CD14-positive monocyte (primary cell): ENCODE results near the gene CRAMP1. TPM values are rescaled to one million over a fixed set of nuclear protein-coding genes. Genes with fewer than 3 reads are reported as not detected.

Source experiments
- DNase-seq, 3 donors: peaks; one replicate each; pipeline ENCODE4 v3.0.0-alpha.2; 2011 to 2022
- H2AFZ ChIP-seq: 2 replicates; pipeline ENCODE4 v1.6.0; 2012; ENCODE audit warnings: mild to moderate bottlenecking, low read depth, low read length, inconsistent platforms; ENCODE audit not compliant: insufficient read depth, poor library complexity, severe bottlenecking
- H3K27ac ChIP-seq, 2 donors: 1 replicate in 1 of 2; 2 replicates in 1 of 2; pipeline ENCODE4 v1.5.1; 2012 to 2013; ENCODE audit warnings: low read length in 2 of 2, control low read depth in 1 of 2, inconsistent platforms in 1 of 2, low read depth in 1 of 2, mild to moderate bottlenecking in 1 of 2
- H3K27me3 ChIP-seq, 2 donors: one replicate each; pipeline versions ENCODE4 v1.6.0 to v1.6.1; 2011 to 2013; ENCODE audit warnings: low read length in 2 of 2; ENCODE audit not compliant: control insufficient read depth in 2 of 2, insufficient read depth in 2 of 2
- H3K36me3 ChIP-seq, 2 donors: replicated peaks in 1 of 2; 1 replicate in 1 of 2; 2 replicates in 1 of 2; pipeline versions ENCODE4 v1.5.1 to v1.6.1; 2012 to 2013; ENCODE audit warnings: low read length in 2 of 2, control low read depth in 1 of 2, inconsistent platforms in 1 of 2, mild to moderate bottlenecking in 1 of 2; ENCODE audit not compliant: insufficient read depth in 2 of 2, control insufficient read depth in 1 of 2
- H3K4me1 ChIP-seq, 2 donors: 1 replicate in 1 of 2; 2 replicates in 1 of 2; pipeline versions ENCODE4 v1.5.1 to v1.6.1; 2012 to 2013; ENCODE audit warnings: low read length in 2 of 2, control low read depth in 1 of 2, inconsistent platforms in 1 of 2, mild to moderate bottlenecking in 1 of 2, moderate library complexity in 1 of 2; ENCODE audit not compliant: insufficient read depth in 2 of 2, control insufficient read depth in 1 of 2
- H3K4me2 ChIP-seq: replicated peaks from 2 replicates; pipeline ENCODE3; 2012; ENCODE audit warnings: low read length, moderate library complexity, mild to moderate bottlenecking; ENCODE audit not compliant: poor library complexity, severe bottlenecking; ENCODE audit errors: extremely low read depth
- H3K4me3 ChIP-seq, 3 experiments: fragments of 200-600 bp in 1 of 3; sonication (generic) in 1 of 3; replicated peaks in 1 of 3; 1 replicate in 2 of 3; 2 replicates in 1 of 3; pipeline ENCODE4 v1.5.1; 2011 to 2013; ENCODE audit warnings: low read length in 3 of 3, mild to moderate bottlenecking in 3 of 3, control low read depth in 2 of 3, low read depth in 2 of 3, inconsistent platforms in 1 of 3, moderate library complexity in 1 of 3
- H3K79me2 ChIP-seq: 2 replicates; pipeline ENCODE4 v1.6.0; 2012; ENCODE audit warnings: mild to moderate bottlenecking, control low read depth, inconsistent platforms, low read length, moderate library complexity; ENCODE audit not compliant: insufficient read depth
- H3K9ac ChIP-seq: 2 replicates; pipeline ENCODE4 v1.6.0; 2017; ENCODE audit warnings: low read length, mild to moderate bottlenecking; ENCODE audit not compliant: insufficient read depth, poor library complexity, severe bottlenecking
- H3K9me3 ChIP-seq, 2 donors: replicated peaks in 1 of 2; 1 replicate in 1 of 2; 2 replicates in 1 of 2; pipeline versions ENCODE4 v1.5.1 to v1.6.1; 2012 to 2013; ENCODE audit warnings: low read length in 2 of 2, control low read depth in 1 of 2; ENCODE audit not compliant: control insufficient read depth in 1 of 2, insufficient read depth in 1 of 2
- H4K20me1 ChIP-seq: 2 replicates; pipeline ENCODE4 v1.6.0; 2012; ENCODE audit warnings: mild to moderate bottlenecking, low read length, control low read depth, moderate library complexity; ENCODE audit not compliant: insufficient read depth
- H3K27ac Mint-ChIP-seq, 7 donors: one replicate each; pipeline ENCODE4 v1.8.0; 2020; ENCODE audit warnings: mild to moderate bottlenecking in 7 of 7, mixed read lengths in 7 of 7, moderate library complexity in 6 of 7, inconsistent platforms in 2 of 7
- H3K27me3 Mint-ChIP-seq, 3 donors: one replicate each; pipeline ENCODE4 v1.8.0; 2021 to 2022; ENCODE audit warnings: low read depth in 3 of 3, mild to moderate bottlenecking in 3 of 3, mixed read lengths in 3 of 3, moderate library complexity in 3 of 3, inconsistent platforms in 1 of 3
- H3K36me3 Mint-ChIP-seq, 2 donors: one replicate each; pipeline ENCODE4 v1.8.0; 2020; ENCODE audit warnings: mixed read lengths in 2 of 2, inconsistent platforms in 1 of 2, mild to moderate bottlenecking in 1 of 2
- H3K4me1 Mint-ChIP-seq: one replicate; pipeline ENCODE4 v1.8.0; 2020; ENCODE audit warnings: mild to moderate bottlenecking, mixed read lengths
- H3K4me3 Mint-ChIP-seq, 2 donors: one replicate each; pipeline ENCODE4 v1.8.0; 2020; ENCODE audit warnings: mild to moderate bottlenecking in 2 of 2, mixed read lengths in 2 of 2, moderate library complexity in 1 of 2
- H3K9me3 Mint-ChIP-seq, 7 donors: one replicate each; pipeline ENCODE4 v1.8.0; 2020 to 2022; ENCODE audit warnings: mixed read lengths in 7 of 7, mild to moderate bottlenecking in 6 of 7, moderate library complexity in 6 of 7, inconsistent platforms in 2 of 7
- WGBS: methylation state at CpG from one replicate; pipeline ENCODE4 v1.1.5; 2013; ENCODE audit warnings: missing lambda C conversion rate; ENCODE audit not compliant: insufficient coverage; 5-methylcytosine and 5-hydroxymethylcytosine counted together
- intact Hi-C, 2 donors: fragments of 100-400 bp; cut with micrococcal nuclease; formaldehyde crosslinking; loops; one replicate each; pipeline versions ENCODE4 v1.15.0 to v1.15.1; 2023
- polyA plus RNA-seq, 3 donors: library from polyadenylated mRNA; depleted of rRNA in 1 of 3; unstranded in 2 of 3; stranded (reverse) in 1 of 3; fragments of 300-500 nt in 2 of 3; fragments of >200 nt in 1 of 3; fragmentation: Illumina TruSeq in 2 of 3; gene quantifications; 1 replicate in 2 of 3; 2 replicates in 1 of 3; pipeline ENCODE4 v1.2.3, GENCODE V29; 2012 to 2021
- TF ChIP-seq, protein P1 (sequence below): fragments of 200-600 bp; IDR thresholded peaks from one replicate; pipeline ENCODE4 v1.8.0; 2022; ENCODE audit warnings: antibody characterized with exemption, mild to moderate bottlenecking

The CRAMP1 gene
- polyA plus RNA-seq, 3 donors = 0.46 to 12.3 (median 1.0) TPM

DNA sequence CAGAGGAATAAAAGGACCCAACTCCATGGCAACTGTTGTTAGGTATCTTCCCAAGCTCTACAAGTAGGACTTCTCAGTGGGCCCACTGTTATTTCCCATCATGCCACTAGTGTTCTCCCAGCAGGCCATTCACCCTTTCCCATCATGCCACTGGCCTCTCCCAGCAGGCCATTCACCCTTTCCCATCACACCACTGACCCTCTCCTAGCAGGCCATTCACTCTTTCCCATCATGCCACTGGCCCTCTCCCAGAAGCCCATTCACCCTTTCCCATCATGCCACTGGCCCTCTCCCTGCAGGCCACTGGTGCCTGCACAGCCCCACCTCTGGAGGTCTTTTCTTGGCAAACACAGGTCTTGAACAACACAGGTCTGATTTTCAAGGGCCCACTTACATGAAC is 36.6 kb upstream of the CRAMP1 start:
- Histone ChIP-seq H3K9ac (no peak overlapping the region), H4K20me1 (no peaks in the 10 kb centered on the region), H2AFZ (no peak overlapping the region), H3K9me3 (peaks cover 0 to 6% of the 10 kb centered on the region in 2 donors), H3K27me3 (no peaks in the 10 kb centered on the region), H3K4me3 (no peak overlapping the region), H3K79me2 (no peaks in the 10 kb centered on the region), H3K4me1 (no peaks in the 10 kb centered on the region), H3K4me2 (no peak overlapping the region), H3K36me3 (no peaks in the 10 kb centered on the region), H3K27ac (no peak overlapping the region)
- Mint-ChIP-seq H3K9me3 (peaks cover 0 to 5% (median 3%) of the 10 kb centered on the region in 7 donors), H3K27me3 (peaks cover 0 to 2% (median 0%) of the 10 kb centered on the region in 3 donors), H3K4me3 (no peak overlapping the region), H3K36me3 (peaks cover 3% of the 10 kb centered on the region in 2 donors), H3K27ac (no peak overlapping the region), H3K4me1 (peaks cover 3% of the 10 kb centered on the region)
- intact Hi-C loops = no loop called here
- TF ChIP-seq, protein P1, sequence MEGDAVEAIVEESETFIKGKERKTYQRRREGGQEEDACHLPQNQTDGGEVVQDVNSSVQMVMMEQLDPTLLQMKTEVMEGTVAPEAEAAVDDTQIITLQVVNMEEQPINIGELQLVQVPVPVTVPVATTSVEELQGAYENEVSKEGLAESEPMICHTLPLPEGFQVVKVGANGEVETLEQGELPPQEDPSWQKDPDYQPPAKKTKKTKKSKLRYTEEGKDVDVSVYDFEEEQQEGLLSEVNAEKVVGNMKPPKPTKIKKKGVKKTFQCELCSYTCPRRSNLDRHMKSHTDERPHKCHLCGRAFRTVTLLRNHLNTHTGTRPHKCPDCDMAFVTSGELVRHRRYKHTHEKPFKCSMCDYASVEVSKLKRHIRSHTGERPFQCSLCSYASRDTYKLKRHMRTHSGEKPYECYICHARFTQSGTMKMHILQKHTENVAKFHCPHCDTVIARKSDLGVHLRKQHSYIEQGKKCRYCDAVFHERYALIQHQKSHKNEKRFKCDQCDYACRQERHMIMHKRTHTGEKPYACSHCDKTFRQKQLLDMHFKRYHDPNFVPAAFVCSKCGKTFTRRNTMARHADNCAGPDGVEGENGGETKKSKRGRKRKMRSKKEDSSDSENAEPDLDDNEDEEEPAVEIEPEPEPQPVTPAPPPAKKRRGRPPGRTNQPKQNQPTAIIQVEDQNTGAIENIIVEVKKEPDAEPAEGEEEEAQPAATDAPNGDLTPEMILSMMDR = no peak
- DNase-seq = no peak

DNA sequence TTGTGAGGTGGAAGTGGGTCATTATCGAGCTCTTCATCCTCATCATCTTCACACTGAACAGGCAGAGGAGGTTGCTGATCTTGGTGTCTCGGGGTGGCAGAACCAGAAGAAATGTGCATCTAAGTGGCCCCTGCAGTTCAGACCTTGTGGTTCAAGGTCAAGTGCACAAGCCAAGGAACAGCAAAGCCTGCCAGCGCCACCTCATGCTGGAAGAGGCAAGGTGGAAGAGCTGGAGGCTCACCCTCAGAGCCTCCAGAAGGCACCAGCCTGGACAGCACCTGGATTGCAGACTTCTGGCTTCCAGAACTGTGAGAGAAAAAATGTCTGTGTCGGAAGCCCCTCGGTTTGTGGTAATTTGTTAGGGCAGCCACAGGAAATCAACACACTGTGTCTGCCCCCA is 32.9 kb upstream of the CRAMP1 start:
- DNase-seq = no peak
- Histone ChIP-seq H4K20me1 (no peaks in the 10 kb centered on the region), H3K36me3 (no peaks in the 10 kb centered on the region), H3K27ac (no peak overlapping the region), H2AFZ (no peak overlapping the region), H3K4me3 (no peak overlapping the region), H3K4me1 (no peaks in the 10 kb centered on the region), H3K27me3 (no peaks in the 10 kb centered on the region), H3K9ac (no peak overlapping the region), H3K79me2 (no peaks in the 10 kb centered on the region), H3K9me3 (peaks cover 0 to 6% of the 10 kb centered on the region in 2 donors), H3K4me2 (no peak overlapping the region)
- 76% methylated on average over 4 of the region's 5 CpGs for whole genome bisulfite sequencing
- peaks cover 3% of the 10 kb centered on the region for H3K4me1 Mint-ChIP-seq
- H3K9me3 Mint-ChIP-seq = peaks cover 0 to 5% (median 3%) of the 10 kb centered on the region in 7 donors
- TF ChIP-seq, protein P1 = no peak
- H3K27me3 Mint-ChIP-seq = peaks cover 0 to 2% (median 0%) of the 10 kb centered on the region in 3 donors
- peak overlapping the region in 1 of 7 donors; percentile 46 for H3K27ac Mint-ChIP-seq
- peaks cover 3 to 9% of the 10 kb centered on the region in 2 donors for H3K36me3 Mint-ChIP-seq
- no peak overlapping the region for H3K4me3 Mint-ChIP-seq
- intact Hi-C loops = no loop called here
